ENCODE measurements around the gene CARMIL1. TPM values are rescaled to one million over a fixed set of nuclear protein-coding genes. Genes with fewer than 3 reads are reported as not detected.
"Not testable (repeated sequence)": the region's sequence is repeated elsewhere in the genome, so short reads cannot be mapped to it uniquely, and the experiment has no call there.

Gene CARMIL1
- total RNA-seq, 1 donor from 2014 or later: 30.4 TPM

DNA sequence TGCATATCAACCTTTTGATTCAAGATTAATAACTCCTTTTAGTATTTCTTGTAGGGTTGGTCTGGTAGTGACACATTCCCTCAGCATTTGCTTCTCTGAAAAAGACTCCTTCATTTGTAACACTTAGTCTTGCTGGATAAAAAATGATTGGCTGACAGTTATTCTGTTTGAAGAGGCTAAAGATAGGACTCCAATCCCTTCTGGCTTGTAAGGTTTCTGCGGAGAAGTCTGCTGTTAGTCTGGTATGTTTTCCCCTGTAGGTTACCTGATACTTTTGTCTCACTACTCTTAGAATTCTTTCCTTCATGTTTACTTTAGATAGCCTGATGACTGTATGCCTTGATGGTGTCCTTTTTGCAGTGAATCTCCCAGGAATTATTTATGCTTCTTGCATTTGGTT is 96.0 kb downstream of the CARMIL1 start:
- no peaks in the 10 kb centered on the region for H3K27me3 ChIP-seq (ENCODE audit: low read depth)
- DNase-seq (no peak), ATAC-seq (no peak)
- peaks cover 6% of the 10 kb centered on the region for H3K4me1 ChIP-seq
- H3K27ac ChIP-seq: no peak overlapping the region
- TF ChIP-seq, protein P1, sequence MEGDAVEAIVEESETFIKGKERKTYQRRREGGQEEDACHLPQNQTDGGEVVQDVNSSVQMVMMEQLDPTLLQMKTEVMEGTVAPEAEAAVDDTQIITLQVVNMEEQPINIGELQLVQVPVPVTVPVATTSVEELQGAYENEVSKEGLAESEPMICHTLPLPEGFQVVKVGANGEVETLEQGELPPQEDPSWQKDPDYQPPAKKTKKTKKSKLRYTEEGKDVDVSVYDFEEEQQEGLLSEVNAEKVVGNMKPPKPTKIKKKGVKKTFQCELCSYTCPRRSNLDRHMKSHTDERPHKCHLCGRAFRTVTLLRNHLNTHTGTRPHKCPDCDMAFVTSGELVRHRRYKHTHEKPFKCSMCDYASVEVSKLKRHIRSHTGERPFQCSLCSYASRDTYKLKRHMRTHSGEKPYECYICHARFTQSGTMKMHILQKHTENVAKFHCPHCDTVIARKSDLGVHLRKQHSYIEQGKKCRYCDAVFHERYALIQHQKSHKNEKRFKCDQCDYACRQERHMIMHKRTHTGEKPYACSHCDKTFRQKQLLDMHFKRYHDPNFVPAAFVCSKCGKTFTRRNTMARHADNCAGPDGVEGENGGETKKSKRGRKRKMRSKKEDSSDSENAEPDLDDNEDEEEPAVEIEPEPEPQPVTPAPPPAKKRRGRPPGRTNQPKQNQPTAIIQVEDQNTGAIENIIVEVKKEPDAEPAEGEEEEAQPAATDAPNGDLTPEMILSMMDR (IDR thresholded peaks at IDR 0.05): no peak
- H3K36me3 ChIP-seq: no peaks in the 10 kb centered on the region
- H3K4me3 ChIP-seq: no peak overlapping the region
- peaks cover 17% of the 10 kb centered on the region for H3K9me3 ChIP-seq
- intact Hi-C loops (cut with DNase I): no loop called here

DNA sequence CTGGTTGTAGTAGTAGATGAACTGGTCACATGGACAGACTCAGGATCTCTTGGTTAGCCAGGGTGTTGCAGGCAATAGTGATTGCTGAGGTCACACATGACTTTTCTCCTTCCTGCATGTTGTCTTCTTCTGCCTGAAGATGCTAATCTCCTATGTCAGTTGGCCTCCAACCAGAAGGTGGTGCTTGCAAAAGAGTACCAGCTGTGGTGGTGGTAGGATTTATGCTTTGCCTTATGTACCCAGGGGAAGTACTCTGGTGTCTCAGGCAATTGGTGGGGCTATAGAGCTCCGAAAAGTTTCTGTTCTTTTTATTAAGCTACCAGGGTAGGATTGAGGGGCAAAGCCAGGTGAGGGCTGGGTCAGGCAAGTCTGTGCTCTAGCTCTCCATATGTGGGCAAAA is 98.5 kb downstream of the CARMIL1 start:
- intact Hi-C loops (cut with DNase I): no loop called here
- H3K27me3 ChIP-seq (ENCODE audit: low read depth): no peaks in the 10 kb centered on the region
- no peaks in the 10 kb centered on the region for H3K4me1 ChIP-seq
- ATAC-seq (no peak), DNase-seq (no peak)
- peaks cover 17% of the 10 kb centered on the region for H3K9me3 ChIP-seq
- TF ChIP-seq, protein P1 (IDR thresholded peaks at IDR 0.05): no peak
- H3K27ac ChIP-seq: no peak overlapping the region
- no peaks in the 10 kb centered on the region for H3K36me3 ChIP-seq
- H3K4me3 ChIP-seq: no peak overlapping the region

DNA sequence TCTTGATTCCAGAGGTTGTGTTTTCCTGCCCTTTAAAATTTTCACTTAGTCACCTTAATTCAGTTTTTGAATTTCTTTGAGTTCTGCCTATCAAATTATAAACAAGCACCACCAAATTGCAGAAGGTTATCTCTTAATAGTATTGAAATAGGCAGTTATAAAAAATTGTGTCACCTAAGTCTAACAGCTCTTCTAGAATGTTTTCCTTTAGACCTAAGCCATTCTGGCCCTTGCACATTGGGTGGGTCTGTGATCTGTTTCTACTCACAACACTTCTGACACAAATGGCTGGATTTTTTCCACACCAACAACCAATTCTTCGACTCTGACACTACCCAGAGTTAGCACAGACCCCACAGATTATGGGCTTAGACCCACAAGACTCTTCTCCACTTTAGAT is 101.9 kb downstream of the CARMIL1 start:
- H3K36me3 ChIP-seq: no peaks in the 10 kb centered on the region
- no peak overlapping the region for H3K4me3 ChIP-seq
- no peaks in the 10 kb centered on the region for H3K9me3 ChIP-seq
- no peaks in the 10 kb centered on the region for H3K27me3 ChIP-seq (ENCODE audit: low read depth)
- intact Hi-C loops (cut with DNase I): no loop called here
- ATAC-seq (no peak), DNase-seq (no peak)
- H3K27ac ChIP-seq: no peak overlapping the region
- TF ChIP-seq, protein P1 (IDR thresholded peaks at IDR 0.05): no peak
- H3K4me1 ChIP-seq: no peaks in the 10 kb centered on the region

DNA sequence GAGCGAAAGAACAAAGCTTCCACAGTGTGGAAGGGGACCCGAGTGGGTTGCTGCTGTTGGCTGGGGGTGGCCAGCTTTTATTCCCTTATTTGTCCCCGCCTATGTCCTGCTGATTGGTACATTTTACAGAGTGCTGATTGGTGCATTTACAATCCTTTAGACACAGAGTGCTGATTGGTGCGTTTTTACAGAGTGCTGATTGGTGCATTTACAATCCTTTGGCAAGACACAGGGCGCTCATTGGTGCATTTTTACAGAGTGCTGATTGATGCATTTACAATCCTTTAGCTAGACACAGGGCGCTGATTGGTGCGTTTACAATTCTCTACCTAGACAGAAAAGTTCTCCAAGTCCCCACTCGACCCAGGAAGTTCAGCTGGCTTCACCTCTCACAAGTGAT is 103.3 kb downstream of the CARMIL1 start:
- ATAC-seq; H3K36me3 ChIP-seq; intact Hi-C loops (cut with DNase I): not testable (repeated sequence)

DNA sequence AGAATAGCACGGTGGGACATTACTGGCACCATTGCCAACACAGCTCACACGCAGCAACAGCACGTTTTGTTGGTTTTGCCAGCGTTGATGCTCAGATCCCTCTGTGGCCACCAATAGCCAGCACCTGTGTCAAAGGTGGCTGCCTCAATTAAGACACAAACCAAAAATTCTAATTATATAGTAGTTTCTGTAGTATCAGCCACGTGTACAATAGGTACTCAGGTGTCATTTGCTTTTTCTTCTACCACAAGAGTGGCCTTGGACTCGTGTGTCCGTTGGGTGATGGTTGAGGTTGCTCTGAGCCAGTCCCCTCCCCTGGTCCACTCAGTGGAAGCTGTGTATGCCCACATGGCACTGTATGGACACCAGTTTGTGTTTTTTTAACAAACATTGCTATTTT is 105.1 kb downstream of the CARMIL1 start:
- no peak for ATAC-seq
- Histone ChIP-seq H3K4me1 (peaks cover 4% of the 10 kb centered on the region), H3K27me3 (ENCODE audit: low read depth) (no peaks in the 10 kb centered on the region), H3K27ac (no peak overlapping the region), H3K36me3 (no peaks in the 10 kb centered on the region), H3K4me3 (no peak overlapping the region), H3K9me3 (no peaks in the 10 kb centered on the region)
- TF ChIP-seq, protein P1 (IDR thresholded peaks at IDR 0.05): no peak
- intact Hi-C loops (cut with DNase I): no loop called here
- no peak for DNase-seq

More for the DNA sequence above, 103.3 kb downstream of the CARMIL1 start:
- H3K27me3 ChIP-seq (ENCODE audit: low read depth); H3K9me3 ChIP-seq; H3K27ac ChIP-seq; H3K4me1 ChIP-seq; DNase-seq; H3K4me3 ChIP-seq: not testable (repeated sequence)

DNA sequence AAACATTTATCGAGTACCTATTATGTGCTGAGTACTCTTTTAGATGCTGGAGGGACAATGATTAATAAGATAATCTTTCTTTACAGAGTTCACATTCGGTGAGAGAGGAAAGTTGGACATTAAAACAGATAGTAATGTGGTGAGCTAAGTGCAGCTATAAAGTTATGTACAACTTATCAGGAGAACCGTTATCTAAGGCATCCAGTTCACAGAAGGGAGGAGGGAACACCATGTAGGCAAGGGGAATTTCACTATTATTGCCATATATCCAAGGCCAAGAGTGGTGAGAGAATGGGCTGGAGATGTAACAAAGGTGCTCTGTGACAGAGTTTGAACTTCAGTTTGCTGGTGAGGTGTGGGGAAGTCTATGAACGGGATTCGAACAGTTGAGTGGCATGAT is 105.8 kb downstream of the CARMIL1 start:
- peaks cover 11% of the 10 kb centered on the region for H3K4me1 ChIP-seq
- TF ChIP-seq, protein P1 (IDR thresholded peaks at IDR 0.05): no peak
- H3K4me3 ChIP-seq: no peak overlapping the region
- H3K36me3 ChIP-seq: no peaks in the 10 kb centered on the region
- DNase-seq: no peak
- H3K9me3 ChIP-seq: no peaks in the 10 kb centered on the region
- H3K27ac ChIP-seq: no peak overlapping the region
- no peak for ATAC-seq
- intact Hi-C loops (cut with DNase I): no loop called here
- H3K27me3 ChIP-seq (ENCODE audit: low read depth): no peaks in the 10 kb centered on the region

Measured in lower lobe of right lung (tissue), 2 donors.